K562 (cell line): ENCODE data around the gene GRK4.

ENCODE experiments used
- BACH1 ChIP-seq: fragments of 200-800 bp; sonication (Bioruptor generic); IDR thresholded peaks from 2 replicates; pipeline ENCODE4 v1.6.1; 2016; ENCODE audit warnings: missing genetic modification characterization, missing compliant biosample characterization
- CBX5 ChIP-seq: IDR thresholded peaks from 2 replicates; pipeline ENCODE4 v1.6.1; 2014; ENCODE audit warnings: low read depth, borderline replicate concordance
- FOSL1 ChIP-seq: fragments of 200-800 bp; sonication (Bioruptor generic); conservative IDR thresholded peaks from 2 replicates; pipeline ENCODE4 v1.6.1; 2016; ENCODE audit warnings: missing genetic modification characterization, missing compliant biosample characterization
- GABPB1 ChIP-seq: sonication (generic); formaldehyde crosslinking; IDR thresholded peaks from 2 replicates; pipeline ENCODE4 v1.8.0; 2022; ENCODE audit warnings: mild to moderate bottlenecking, missing genetic modification reagents
- GATA2 ChIP-seq: sonication (generic); formaldehyde crosslinking; IDR thresholded peaks from 2 replicates; pipeline ENCODE4 v1.4.0; 2020; ENCODE audit warnings: mild to moderate bottlenecking, missing genetic modification reagents
- HDAC2 ChIP-seq: fragments of 450-650 bp; IDR thresholded peaks from 2 replicates; pipeline ENCODE4 v1.6.1; 2016; ENCODE audit warnings: mild to moderate bottlenecking
- MCM2 ChIP-seq: fragments of 450-650 bp; IDR thresholded peaks from 2 replicates; pipeline ENCODE4 v1.6.1; 2017; ENCODE audit warnings: low read depth, mild to moderate bottlenecking
- NFRKB ChIP-seq: fragments of 450-650 bp; IDR thresholded peaks from 2 replicates; pipeline ENCODE4 v1.6.1; 2016; ENCODE audit warnings: low read depth
- NFYB ChIP-seq: IDR thresholded peaks from 2 replicates; pipeline ENCODE4 v1.6.1; 2011; ENCODE audit warnings: mild to moderate bottlenecking, moderate library complexity; ENCODE audit not compliant: insufficient read length; ENCODE audit errors: extremely low read depth
- NR2F6 ChIP-seq: fragments of 450-650 bp; formaldehyde crosslinking; IDR thresholded peaks from 2 replicates; pipeline ENCODE4 v1.4.0; 2020; ENCODE audit warnings: mild to moderate bottlenecking
- POLR2A ChIP-seq: fragments of 450-650 bp; conservative IDR thresholded peaks from 2 replicates; pipeline ENCODE4 v1.6.1; 2016
- SFPQ ChIP-seq: fragments of 200-400 bp; formaldehyde crosslinking; IDR thresholded peaks from 2 replicates; pipeline ENCODE4 v1.6.1; 2017; ENCODE audit warnings: mild to moderate bottlenecking, low read depth, low read length, moderate library complexity
- SP2 ChIP-seq: IDR thresholded peaks from 2 replicates; pipeline ENCODE4 v1.6.1; 2011; ENCODE audit warnings: mild to moderate bottlenecking, low read depth, low read length, moderate library complexity; ENCODE audit not compliant: poor library complexity, severe bottlenecking; ENCODE audit errors: extremely low read depth

- no peak for TF ChIP-seq POLR2A
- TF ChIP-seq FOSL1 (tag) = no peak
- TF ChIP-seq CBX5 = no peak
- TF ChIP-seq NFYB = no peak
- no peak for TF ChIP-seq MCM2
- no peak for TF ChIP-seq GABPB1 (CRISPR knock-in tag)
- TF ChIP-seq NR2F6 = no peak
- TF ChIP-seq HDAC2 = no peak
- TF ChIP-seq BACH1 (tag) = no peak
- no peak for TF ChIP-seq NFRKB
- no peak for TF ChIP-seq GATA2
- no peak for TF ChIP-seq SFPQ
- TF ChIP-seq SP2 = no peak
Observed at GRCh38 chr4:2947926-2948325, 15.4 kb upstream of the GRK4 start.
